NCI-H1694 treated with DMSO at 0.1 percent for 48 hours (cell line): ENCODE measurements around the gene SCG2.
A peak's percentile ranks its signal among the peaks of the same experiment; 100 is the strongest.

Source experiments
- DNase-seq: peaks from one replicate; lab custom pipeline; 2025; lab: John Stamatoyannopoulos, UW

The SCG2 gene, protein sequence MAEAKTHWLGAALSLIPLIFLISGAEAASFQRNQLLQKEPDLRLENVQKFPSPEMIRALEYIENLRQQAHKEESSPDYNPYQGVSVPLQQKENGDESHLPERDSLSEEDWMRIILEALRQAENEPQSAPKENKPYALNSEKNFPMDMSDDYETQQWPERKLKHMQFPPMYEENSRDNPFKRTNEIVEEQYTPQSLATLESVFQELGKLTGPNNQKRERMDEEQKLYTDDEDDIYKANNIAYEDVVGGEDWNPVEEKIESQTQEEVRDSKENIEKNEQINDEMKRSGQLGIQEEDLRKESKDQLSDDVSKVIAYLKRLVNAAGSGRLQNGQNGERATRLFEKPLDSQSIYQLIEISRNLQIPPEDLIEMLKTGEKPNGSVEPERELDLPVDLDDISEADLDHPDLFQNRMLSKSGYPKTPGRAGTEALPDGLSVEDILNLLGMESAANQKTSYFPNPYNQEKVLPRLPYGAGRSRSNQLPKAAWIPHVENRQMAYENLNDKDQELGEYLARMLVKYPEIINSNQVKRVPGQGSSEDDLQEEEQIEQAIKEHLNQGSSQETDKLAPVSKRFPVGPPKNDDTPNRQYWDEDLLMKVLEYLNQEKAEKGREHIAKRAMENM

DNA sequence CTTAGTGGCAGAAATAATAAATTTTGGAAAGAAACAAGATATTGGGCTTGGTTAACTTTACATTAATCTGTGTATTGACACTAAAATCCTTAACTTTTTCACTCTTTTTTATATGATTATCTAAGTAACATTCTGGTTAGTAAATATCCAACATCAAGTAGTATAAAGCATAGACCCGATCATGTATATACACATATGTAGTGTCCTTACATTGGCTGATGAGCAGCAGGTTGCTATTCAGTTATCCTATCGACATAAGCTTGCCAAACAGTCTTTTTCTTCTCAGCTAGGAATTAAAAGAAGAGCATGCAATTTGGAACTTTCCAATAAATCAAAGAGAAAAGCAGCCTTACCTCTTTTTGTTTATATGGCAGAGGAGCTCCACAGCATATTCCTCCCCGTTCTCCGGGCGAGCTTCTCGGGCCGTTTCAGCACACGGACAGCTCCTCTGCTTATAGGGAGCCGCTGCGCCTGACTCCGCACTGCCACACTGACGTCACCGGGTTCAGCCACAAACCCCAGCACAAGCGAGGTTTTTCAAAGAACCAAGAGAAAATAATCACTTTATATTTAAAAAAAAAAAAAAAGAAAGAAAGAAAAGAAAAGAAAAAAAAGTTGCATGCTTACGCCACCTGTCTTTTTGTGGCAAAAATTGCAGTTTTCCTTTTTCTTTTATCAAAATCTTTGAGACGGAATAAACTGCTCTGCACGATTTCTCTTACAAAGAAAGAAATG, at the start of gene SCG2:
SCG2 (minus strand) TSS at position 430 of the 735 bp plus-strand sequence. CDS start 3,079 bp downstream, outside the sequence.
- DNase-seq = peak; percentile 87

DNA sequence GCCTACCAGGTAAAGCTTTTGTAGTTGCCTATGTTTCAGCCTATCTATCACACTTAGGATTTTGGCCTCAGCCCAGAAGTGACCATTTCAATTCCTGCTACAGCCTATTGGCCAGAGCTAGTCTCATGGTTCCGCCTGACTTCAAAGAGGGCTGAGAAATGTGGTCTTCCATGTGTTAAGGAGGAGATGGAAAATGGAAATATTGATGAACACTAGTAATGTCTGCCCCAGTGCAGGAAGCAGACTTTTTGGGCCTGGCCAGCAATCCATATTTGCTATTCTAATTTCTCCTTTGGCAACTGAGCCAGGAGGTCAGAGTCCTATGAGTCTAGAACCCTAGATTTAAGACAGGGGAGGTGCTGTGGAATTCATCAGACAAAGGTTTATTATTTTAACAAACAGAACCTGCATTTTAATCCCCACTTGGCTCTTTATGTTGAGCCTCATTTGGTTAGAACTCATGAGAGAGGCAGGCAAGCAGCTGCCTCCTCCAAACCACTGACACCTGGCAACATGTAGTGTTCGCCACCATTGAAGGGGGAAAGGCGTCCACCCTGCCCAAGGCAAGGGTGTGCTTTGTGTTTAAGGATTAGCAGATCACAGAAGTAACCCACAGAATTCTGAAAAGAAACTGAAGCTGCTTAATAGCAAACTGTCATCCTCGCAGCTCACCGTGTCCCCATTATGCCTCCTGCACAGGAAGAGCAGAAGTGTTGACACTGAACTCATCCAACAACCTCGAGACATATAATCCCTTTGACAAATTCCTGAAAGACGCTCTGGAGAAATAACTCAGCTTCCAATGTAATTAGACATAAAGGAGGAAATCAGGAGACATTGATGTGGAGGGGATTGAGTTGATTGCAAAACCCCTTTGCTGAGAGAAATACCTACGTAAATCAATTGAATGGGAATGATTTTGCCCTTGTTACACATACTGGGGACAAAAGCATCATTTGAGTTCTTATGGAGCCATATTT, 47.7 kb upstream of the SCG2 start:
- no peak for DNase-seq

DNA sequence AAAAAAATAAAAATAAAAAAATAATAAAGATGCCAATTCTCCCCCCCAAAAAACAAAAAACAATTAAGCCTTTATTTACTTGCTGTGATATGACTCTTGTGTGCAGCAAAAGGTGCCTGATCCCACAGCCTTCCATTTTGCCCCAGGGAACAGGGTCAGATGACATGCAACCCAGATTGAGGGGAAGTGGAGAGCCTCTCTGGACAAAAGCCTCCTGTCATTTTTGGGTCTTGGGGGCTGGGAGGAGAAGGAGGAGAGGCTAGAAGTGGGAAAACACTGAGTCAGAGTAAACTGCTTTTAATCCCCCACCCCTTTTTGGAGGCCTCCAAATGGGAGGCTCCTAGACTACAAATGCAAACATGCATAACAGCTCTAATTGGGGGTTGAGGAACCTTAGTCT, 46.6 kb upstream of the SCG2 start:
- DNase-seq = no peak

DNA sequence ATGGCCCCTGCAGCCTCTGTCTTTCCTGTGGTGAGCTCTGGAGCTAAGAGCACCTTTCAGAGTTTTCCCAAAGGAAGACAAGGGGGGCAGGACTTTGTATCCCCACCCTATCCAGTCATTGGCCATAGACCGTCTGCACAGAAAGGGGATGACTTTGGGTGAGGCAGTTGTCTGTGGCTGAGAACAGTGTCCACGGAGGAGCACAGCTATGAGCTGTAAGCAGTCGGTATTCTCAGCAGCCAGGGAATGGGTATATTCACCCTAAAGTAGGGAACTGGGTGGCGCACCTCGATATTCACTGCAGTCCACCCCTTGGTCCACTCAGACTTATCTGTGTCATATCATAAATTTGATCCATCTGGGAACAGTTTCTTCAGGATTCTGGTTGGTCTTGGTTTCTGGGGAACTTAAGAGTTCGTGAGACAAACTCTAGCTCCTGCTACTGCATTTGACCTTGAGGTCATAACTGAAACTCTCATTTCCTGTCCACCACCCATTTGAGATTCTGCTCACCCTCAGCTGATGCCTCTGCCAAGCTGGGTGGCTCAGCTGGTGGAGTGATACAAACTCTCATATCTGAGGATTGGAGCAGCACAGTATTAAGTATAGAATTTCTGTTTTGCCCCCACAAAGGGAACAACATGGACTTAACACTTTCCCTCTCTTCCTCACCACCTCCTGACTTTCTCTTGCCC, 45.2 kb upstream of the SCG2 start:
- no peak for DNase-seq

DNA sequence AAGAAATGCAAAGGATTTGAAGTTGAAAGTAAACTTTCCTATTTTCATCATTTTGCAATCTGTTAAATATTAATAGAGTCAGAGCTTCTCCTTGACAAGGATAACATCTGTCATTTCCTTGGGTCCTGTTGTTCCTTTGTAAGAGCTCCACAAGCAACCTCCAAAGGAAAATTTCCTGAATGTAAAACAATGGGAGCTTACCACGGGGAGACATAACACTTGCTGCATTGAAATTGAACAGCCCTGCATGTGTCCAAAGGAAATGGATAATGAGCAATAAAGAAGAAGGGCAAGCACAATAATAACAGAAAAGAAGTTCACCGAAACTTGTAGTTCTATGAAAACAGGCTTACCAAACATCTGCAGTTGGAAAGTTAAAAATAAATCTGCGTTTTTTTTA, 42.0 kb upstream of the SCG2 start:
- DNase-seq = no peak

DNA sequence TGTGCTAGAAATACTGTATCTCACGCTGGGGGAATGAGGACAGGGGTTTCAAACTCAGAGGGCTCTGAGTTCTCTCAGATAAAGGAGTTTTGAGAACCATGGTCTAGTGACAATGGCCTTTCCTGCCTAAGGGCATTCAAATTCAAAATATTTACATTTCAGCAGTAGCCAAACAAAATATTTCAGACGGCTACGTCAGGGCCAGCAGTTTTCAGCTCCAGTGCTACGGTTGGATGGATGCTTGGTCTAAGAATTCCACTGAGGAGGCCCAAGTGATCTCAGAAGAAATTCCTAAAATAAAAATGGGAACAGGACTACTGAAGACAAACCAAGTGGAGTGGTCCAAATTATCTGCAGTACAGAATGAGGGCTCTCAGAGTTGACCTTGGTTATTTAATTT, 41.1 kb upstream of the SCG2 start:
- no peak for DNase-seq

DNA sequence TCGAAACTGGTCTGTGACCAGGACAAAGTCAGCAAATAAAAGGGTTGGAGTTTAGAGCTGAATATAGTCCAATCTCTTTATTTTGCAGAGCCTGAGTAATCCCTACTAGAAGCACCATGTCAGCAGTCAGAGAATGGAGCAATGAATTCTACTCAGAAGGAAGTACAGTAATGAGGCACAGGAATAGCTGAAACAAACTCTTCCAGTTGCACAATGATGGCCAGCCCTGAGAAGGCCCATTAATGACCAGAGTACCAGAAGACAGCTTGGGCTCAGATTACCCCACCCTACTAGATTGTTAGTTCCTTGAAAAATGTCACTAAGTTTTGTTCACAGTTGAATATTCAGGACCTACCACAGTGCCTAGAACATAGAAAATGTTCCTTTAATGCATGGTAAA, 40.3 kb upstream of the SCG2 start:
- no peak for DNase-seq

DNA sequence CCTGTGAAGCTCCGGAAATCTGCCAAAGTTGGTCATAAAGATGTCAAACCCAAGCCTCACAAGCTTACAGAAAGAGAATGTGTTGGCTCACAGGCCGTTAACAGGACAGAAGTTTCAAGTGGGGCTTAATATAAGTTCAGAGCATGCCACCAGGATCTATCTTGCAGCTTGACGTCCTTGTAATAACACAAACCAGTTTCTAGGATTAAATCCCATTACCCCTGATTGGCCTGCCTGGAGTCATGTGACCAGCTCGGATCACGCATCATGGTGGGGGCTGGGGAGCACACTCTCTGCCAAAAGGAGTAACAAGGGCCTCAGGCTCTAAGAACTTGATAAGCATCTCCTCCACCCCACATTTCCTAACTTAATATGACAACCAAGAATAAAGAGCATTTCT, 38.9 kb upstream of the SCG2 start:
- no peak for DNase-seq

DNA sequence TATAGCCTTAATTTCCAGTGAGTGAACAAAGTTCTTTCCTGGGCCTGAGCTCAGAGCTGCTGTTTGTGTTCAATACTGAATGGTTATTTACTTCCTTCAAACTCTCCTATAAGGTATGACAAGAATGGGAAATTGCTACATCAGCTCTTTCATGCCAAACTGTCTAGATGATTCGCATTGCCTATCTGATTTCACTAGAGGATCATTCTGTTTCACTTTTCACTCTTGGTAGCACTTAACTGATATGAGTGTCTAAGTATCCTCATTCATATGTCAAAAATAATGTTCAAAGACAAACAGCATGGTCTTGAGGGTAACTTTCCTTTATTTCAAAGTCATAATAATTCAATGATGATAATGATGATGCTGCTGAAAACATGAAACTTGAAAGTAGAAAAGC, 32.9 kb upstream of the SCG2 start:
- no peak for DNase-seq

DNA sequence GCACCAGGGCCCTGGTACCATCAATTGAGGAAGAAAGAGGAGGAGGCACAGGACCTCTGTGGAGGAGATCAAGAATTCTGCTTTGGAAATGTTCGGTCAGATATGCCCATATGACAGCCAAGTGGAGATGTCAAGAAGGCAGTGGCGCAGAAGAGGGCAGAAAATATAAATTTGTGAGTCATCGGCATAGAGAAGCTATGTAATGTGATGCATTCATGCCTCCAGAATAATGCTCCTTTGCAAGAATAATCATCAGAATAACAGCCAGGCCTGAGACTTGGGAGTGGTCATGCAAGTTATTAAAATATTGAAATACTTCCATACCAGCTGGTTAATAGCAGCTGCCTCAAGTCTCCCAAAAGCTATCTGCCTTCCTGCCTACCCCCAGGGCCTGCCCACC, 32.1 kb upstream of the SCG2 start:
- DNase-seq = no peak

DNA sequence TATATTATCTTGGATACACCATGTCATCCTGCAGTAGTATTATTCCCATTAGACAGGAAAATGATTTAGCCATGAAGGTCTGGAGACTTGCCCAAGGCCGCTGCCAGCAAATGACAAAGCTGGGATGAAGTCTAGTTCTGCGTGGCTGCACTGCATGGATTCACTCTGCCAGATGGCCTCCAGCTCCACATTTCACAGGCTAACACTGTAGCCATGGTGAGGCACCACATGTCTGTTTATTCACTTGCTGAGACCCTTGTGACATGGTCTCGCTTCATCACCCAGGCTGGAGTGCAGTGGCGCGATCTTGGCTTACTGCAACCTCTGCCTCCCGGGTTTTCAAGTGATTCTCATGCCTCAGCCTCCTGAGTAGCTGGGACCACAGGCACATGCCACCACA, 31.5 kb upstream of the SCG2 start:
- peak; percentile 96 for DNase-seq

DNA sequence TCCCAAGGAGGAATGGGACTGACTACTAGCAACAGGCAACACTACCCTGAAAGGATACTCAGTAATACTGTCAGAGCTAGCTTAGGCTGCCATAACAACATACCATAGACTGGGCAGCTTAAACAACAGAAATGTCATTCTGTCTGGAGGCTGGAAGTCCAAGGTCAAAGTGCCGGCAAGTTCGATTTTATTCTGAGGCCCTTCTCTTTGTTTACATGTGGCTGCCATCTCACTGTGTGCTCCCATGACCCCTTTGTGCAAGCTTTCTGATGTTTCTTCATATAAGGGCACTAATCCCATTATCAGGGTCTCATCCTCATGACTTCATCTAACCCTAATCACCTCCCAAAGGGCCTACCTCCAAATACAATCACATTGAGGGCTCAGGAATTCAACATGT, 30.7 kb upstream of the SCG2 start:
- DNase-seq = no peak

DNA sequence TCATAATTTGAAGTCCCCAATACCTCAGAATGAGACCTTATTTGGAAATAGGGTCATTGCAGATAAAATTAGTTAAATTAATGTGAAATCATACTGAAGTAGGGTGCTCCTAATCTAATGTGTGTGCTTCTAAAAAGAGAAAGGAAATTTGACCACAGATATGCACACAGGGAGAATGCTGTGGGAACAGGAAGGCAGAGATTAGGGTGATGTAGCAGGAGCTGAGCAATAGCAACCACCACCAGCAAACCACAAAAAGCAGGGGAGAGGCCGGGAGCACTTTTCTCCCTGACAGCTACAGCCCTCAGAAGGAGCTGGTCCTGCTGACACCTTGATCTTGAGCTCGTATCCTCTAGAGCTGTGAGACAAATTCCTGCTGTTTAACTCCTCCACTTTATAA, 24.6 kb upstream of the SCG2 start:
- no peak for DNase-seq

DNA sequence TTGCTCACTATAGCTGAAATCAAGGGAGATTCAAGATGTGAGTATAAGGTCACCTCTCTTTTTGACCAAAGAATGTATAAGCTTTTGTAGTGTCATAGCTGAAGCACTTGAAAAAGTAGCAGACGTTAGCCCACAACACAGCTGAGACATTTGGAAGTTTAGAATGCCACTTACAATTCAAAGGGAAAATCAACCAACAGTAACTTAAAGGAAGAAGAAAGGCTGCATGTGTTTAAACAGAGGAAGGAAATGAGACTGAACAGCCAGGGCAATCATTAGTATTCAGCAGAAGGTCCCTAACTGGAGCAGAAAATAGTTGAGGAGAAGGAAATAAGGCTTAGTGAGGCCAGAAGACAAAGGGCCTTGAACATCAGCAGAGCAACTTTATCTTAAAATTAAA, 23.5 kb upstream of the SCG2 start:
- no peak for DNase-seq

DNA sequence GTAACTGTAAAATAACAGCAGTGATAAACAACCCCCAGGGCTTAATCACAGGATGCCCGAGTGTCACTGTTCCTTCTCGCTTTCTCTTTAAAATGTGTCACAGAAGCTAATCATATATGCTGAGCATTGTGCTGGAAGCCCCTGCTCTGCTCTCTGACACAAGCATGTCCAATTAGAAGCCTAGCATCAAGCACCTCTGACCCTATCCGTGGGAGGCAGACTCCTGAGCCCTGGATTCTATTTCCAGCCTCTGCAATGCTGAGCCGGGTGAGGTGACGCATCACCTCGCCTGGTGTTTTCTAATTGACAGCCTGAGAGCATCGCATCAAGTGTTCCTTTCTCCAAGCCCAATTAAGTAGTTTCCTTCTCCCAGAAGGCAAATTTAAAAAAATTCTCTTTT, 19.7 kb upstream of the SCG2 start:
- DNase-seq = no peak

DNA sequence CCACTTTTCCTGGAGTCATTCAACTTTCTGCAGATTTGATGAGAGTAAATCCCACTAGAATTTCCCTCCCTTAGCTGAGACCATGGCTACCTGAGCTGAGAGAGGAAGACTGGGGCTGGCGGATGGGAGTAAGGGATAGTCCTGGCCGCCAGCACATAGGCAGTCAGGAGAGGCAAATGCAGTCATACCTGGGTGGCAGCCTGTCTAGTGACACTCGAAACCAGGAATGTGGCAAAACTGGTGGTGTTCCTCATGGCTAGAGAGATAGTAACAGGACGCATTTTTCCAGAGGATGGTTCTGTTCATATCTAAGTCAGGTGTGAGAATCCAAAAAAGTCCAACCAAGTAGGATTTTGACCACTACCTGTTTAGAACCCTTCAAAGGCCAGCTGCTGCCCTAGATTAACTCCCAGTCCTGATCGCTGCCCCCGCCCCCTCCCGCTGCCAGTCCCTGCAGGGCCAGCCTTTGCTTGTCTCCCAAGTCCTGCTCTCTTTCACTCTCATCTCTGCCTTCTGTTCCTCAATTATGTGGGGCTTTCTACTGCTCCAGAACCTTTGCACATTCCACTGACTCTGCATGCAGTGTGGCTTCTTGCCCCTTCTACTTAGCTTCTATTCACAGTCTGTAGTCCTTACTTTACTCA, 17.4 kb upstream of the SCG2 start:
- DNase-seq = no peak

DNA sequence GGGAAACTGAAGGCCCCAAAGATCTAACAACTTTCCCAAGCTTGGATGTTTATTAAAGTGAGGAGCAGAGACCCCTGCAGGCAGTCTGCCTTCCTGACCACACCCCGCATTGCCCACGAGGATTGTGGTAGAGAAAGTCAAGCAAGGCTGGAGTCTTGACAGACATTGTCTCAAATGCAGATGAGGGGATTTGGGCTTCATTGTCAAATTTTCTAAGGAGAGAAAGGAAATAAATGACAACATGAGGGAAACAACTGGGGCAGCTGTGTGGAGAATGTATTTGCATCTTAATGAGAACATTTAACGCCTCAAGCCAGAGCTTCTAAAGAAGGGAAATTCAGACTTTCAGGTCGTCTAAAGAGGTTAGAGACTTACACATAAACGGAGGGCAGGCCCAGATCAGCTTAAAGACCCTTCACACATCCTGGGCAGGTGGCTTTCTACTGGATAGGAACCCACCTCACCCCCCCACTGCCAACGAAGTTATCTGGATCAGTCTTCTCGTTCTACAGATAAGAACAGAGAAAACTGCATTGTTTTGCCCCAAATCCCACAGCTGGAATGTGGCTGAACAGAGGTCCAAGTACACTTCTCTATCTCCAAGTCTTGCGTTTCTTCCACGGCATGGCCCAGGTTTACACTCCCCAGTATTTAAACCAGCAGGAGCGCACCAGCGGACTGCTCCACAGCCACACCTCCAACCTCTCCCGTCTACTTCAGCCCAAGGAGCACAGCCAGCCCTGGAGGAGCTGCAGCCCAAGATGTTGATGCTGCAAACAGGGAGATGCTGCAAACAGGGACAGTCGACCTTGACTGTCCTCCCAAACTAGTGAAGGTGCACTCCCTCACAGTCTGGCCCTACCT, 16.2 kb upstream of the SCG2 start:
- DNase-seq = no peak

DNA sequence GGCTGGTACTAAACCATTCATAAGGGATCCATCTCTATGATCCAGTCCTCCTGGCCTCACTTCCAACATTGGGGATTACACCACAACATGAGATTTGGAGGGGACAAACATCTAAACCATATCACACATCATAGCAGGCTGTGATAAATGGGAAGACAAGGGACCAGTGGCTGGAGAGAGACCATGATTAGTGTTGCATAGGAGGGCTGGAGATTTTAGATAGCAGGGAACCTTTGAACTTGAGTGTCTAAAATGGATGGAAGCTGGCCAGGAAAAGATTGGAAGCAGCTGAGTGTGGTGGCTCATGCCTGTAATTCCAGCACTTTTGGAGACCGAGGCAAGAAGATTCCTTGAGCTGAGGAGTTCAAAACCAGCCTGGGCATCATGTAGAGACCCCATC, 12.4 kb upstream of the SCG2 start:
- no peak for DNase-seq

DNA sequence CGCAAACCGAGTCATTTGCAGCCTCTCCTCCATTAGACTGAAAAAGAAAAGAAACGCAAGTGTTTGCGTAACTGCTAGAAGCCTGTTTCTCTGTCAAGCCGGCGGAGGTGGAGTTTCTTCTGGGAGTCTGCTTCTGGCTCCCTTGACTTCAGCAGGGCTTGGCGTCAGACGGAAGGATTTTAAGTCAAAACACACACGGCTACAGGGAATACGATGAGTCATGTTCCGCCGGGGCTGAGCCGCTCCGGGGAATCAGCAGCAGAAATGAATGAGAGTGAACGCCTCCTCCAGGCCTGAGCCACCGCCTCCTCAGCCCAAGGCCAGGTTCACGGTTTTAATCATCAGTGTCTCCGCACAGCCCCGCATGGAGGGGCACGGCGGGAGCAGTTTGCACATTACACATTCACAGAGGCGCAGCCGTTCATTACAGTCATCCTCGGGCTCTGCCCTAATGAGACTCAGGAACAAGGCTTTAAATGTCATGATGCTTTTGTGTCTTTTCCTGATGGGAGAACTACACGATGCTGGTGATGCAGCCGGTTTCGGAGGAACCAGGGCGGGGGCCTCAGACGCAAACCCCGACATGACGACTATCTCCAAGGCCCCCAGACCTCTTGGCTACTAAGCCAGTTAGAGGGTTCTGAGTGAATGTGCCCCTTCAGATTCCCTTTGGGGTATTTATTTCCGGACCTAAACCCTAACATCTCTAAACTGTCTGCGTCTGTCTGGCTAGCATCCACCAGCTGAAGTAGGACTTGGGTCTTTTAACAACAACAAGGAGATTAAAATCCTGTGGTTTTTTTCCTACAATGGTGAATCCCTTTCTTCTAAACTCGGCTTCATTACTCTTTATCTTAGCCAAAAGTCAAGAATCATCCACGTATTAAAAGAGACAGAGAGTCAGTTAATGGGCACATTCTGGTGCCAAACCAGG, 11.1 kb upstream of the SCG2 start:
- no peak for DNase-seq
